ENCODE data around the gene CMA1.

CMA1 gene

DNA sequence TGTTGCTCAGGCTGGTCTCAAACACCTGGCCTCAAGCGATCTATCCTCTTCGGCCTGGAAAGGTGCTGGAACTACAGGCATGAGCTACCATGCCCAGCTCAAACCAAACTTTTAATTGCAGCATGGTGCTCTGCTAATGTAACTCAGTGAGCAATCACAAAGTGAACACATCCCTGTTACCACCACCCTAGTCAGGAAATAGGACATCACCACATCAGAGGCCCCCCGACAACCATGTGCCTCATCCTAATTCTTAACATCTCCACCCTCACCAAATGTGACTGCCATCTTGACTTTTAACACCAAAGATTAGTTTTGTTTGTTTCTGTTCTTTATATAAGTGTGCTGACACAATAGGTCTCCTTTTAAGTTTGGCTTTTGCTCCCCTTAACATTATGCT is 42.7 kb downstream of the CMA1 start:
- DNase-seq, result no peak

GRCh38 chr14:24463884-24464785 is 43.9 kb downstream of the CMA1 start:
- DNase-seq, result no peak

GRCh38 chr14:24463017-24463883 is 44.8 kb downstream of the CMA1 start:
- no peak for DNase-seq

DNA sequence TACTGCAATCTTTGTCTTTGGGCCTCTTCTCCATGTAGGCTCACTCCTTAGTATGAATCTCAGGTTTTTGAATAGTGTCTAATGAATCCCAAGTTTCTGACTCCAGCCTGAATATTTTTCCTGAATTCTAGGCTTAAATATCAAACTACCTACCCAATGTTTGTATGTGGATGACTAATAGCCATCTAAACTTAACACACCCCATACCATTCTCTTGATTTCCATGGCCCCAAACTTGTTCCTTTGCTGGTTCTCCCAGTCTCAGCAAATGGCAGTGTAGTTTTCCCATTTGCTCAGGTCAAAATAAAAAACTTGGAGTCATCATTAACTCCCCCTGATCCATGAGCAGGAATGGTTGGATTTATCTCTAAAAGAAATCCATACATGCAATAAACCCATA is 46.7 kb downstream of the CMA1 start:
- DNase-seq, result no peak

GRCh38 chr14:24459331-24459730 is 48.7 kb downstream of the CMA1 start:
- no peak for DNase-seq

GRCh38 chr14:24458736-24459135 is 49.3 kb downstream of the CMA1 start:
- DNase-seq, result no peak

DNA sequence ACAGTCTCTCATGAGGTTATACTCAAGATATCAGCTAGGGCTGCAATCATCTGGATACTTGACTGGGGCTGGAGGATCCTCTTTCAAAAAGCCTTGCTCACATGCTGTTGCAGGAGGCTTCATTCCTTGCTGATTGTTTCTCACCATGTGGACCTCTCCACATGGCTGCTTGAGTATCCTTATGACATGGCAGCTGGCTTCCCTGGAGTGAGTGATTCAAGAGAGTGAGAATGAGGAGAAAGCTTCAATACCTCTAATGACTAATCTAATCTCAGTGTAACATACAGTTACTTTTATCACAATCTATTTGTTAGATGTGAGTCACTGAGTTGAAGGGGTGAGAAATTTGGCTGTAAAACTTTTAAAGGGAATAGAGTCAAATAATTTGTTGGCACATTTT is 51.1 kb downstream of the CMA1 start:
- no peak for DNase-seq
